ENCODE results near the gene KRT83. TPM values are rescaled to one million over a fixed set of nuclear protein-coding genes. Genes with fewer than 3 reads are reported as not detected.
"Not testable (repeated sequence)": the region's sequence is repeated elsewhere in the genome, so short reads cannot be mapped to it uniquely, and the experiment has no call there.

The KRT83 gene
- total RNA-seq, 1 experiment from 2014 or later, result 0.05 TPM

- no peak for DNase-seq (ENCODE audit: low spot score)
These were observed 12.3 kb downstream of the KRT83 start for GRCh38 chr12:52308806-52309425.

DNA sequence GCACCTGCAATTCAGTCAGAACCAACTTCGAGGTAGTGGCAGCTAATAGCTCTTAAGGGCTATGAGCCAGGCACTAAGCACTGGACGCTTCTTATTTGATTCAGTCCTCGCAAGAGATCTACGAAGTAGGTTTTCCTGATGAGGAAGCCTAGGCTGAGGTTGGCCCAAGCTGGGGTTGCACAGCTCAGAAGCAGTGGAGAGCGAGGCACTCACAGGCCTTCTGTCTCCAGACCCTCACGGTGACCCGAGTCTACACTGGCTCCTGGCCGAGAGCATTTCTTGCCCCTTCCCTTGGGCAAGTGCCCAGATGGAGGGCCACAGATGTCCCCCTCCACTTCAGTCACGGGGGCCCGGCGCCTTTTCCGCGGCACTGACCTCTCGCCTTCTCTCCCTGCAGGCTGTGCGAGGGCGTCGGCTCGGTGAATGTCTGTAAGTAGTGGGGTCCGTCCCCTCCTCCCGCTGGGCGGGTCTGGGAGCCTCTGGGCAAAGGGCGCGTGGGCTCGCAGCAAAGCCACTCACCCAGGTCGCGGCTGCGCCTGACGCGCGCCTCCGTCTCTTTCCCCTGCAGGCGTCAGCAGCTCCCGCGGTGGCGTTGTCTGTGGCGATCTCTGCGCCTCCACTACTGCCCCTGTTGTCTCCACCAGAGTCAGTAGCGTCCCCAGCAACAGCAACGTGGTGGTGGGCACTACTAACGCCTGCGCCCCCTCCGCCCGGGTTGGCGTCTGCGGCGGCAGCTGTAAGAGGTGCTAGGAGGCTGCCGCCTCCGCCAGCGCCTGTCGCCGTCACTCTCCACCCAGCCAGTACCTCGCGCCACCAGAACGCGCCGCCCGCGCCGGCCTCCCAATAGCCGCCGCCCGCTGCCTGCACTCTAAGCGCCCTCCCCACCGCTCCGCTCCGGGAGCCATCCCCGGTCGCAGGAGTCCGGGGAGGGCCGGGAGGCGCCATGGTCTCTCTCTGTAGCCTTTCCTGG is 13.1 kb downstream of the KRT83 start:
- no peak for DNase-seq (ENCODE audit: low spot score)

DNA sequence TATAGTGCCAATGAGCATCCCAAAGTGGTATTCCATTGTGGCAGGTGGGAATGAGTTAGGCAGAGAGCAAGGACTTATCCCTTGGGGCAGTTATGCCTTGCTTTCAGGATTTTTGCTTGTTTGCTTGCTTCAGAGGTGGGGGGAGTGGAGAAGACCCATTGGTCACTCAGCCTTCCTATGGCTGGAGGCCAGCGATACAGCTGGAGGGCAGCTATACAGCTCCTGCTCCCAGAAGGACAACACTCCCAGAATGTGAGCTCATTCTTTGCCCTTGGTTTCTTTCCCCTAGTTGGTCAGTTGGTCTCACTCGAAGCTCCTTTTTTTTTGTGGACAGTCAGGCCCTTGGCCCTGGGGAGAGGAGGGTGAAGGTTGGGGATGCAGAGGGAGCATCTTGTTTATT is 14.5 kb downstream of the KRT83 start:
- no peak for DNase-seq (ENCODE audit: low spot score)

- no peak for DNase-seq (ENCODE audit: low spot score)
These were observed 15.1 kb downstream of the KRT83 start for GRCh38 chr12:52305921-52306705.

- DNase-seq (ENCODE audit: low spot score), result peak; percentile 64
These were observed 16.2 kb downstream of the KRT83 start for GRCh38 chr12:52304941-52305411.

DNA sequence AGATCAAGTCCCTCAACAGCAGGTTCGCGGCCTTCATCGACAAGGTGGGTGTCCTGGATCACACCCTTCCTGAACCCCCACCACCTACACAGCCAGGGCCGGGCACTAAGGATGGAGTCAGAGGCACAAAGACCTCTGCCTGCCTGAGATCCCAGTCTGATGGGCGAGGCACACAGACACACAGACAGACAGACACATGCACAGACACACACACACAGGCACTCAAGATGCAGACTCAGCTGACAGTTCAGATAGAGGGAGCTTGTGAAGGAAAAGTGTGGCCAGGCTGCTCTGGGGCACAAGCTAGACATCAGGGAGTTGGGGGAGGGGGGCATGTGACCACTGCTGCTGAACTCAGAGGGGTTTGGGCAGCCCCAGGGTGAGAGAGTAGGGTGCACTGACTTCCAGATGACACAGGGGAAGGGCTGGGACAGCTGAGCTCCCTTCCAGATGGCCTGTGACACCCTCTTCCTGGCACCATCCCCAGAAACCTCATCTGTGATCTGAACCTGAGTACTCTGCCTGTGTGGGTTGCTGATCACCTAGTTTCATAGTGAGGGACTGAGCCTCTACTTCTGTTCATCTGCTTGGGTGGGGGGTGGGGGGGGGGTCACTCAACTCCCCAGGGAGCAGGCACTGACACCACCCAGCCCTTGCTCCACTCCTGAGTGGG is 18.8 kb downstream of the KRT83 start:
- not testable (repeated sequence) for DNase-seq (ENCODE audit: low spot score)

DNA sequence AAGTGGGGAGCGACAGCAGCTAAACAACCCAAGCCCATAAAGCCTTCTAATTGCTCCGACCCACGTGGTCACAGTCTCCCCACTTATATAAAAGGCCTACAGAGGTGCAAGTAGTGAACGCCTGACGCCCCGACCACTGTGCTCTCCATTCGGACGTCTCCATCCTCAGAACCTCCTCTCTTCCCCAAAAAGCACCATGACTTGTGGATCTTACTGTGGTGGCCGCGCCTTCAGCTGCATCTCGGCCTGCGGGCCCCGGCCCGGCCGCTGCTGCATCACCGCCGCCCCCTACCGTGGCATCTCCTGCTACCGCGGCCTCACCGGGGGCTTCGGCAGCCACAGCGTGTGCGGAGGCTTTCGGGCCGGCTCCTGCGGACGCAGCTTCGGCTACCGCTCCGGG is 19.5 kb downstream of the KRT83 start:
- not testable (repeated sequence) for DNase-seq (ENCODE audit: low spot score)

DNA sequence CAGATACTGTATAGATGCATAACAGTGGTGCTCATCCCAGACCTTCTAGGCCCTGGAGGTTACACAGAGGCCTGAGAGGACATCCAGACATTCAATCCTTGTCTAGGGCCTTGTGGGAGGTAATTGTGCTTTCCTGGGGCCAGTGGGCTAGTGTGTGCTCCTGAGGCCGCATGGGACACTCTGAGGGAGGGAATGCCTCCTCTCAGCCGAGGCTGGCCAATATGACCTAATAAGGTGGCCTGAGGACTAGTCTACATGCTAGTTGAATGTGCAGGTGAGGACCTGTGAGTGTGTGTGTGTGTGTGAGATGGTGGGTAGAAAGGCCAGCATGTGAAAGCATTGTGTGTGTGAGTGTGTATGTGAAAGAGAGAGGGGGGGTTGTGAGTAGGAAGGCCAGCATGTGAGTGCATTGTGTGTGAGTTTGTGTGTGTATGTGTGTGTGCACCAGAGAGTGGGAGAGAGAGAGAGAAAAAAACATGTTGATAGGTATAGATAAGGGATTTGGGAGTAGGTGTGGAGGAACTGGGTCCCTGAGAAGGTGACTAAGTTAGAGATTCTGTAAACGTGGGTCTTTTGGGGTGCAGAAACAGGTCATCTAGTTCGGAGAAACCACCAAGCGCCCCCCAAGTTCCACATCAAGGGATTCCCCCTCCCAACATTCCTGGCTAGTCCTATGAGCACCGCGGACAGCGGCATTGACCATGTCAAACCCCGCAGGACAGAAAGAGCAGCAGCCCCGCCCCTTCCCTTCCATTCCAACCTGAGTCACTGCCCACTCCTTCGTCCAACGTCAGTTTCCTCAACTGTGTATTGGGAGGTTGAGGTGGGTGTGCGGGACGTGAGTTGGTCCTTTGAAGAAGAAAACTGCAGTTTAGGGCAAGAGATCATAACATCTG is 20.2 kb downstream of the KRT83 start:
- DNase-seq (ENCODE audit: low spot score), result peak; percentile 30

DNA sequence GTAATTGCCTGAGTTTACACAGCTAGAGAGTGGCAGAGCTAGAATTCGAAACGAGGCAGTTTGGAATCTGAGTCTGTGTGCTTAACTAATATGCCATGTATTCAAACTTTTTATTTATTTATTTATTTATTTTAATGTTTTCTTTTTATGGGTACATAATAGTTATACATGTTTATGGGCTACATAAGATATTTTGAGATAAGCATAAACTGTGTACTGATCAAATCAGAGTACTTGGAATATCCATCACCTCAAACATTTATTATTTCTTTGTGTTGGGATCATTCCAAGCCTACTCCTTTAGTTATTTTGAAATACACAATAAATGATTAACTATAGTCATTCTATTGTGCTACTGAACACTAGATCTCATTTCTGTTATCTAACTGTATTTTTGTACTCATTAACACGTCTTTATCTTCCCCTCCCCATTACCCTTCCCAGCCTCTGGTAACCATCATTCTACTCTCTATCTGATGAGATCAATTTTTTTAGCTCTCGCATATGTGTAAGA is 22.5 kb downstream of the KRT83 start:
- no peak for DNase-seq (ENCODE audit: low spot score)

DNA sequence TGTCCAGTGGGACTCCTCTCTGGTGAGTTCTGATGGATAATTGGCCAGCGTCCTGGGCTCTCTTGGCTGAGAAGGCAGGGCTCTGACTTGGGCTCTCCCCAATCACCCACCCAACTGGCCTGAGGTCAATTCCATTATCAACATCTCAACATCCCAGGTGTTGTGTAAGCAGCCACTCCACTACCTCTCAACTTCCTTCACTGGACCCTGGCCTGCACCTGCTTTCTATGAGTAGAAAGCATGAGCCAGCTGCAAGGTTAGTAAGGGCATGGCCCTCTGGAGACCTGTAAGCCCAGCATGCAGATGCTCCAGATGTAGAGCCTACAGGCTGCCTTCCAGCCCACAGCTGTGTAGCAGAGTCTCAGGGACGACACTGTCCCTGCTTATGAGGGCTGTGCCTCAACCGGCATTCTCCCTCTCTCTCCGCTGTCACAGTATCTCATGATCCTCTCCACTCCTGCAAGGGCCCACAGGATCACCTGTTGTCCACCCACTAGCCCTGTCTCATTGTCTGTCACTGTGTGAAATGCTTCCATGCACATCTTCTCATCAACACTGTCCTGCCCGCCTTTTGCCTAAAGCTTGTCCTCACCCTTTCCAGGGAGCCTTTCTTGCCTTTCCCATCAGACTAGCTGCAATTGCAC is 24.5 kb downstream of the KRT83 start:
- DNase-seq (ENCODE audit: low spot score), result no peak

GRCh38 chr12:52295663-52296062 is 25.5 kb downstream of the KRT83 start:
- DNase-seq (ENCODE audit: low spot score), result peak; percentile 20

DNA sequence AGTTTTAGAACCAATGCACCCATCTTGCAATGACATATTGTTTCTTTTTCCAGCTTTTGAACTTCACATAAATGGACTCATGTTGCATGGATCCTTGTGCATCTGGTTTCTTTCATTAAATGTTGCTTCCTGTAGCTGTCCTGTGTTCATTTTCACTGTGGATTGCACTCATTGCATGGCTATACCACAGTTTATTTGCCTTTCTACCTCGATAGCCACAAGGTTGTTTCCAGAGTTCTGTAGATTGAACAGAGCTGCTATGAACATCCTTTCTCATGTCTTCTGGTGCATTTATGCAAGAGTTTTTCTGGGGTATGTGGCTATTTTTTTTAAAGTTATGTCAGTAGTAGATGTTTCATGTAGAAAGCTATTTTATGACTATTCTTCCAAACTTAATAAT is 26.4 kb downstream of the KRT83 start:
- DNase-seq (ENCODE audit: low spot score), result no peak

DNA sequence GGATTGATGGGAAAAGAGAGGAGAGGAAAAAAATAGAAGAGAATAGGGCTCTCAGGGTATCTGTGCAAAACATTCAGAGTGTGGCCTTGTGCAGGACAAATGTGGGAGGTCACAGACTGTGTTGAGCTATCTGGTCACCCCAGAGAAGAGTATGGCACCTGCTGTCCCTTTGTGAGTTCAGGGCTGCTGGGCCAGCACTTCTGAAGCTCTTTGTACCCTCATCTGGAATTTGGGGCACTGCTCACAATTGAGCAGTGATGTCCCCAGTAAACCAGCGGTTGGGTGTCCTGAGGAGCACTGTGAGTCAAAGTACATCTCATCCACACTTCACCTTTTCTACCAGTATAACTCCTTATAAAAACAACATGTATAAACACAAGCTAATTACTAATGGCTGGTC is 27.3 kb downstream of the KRT83 start:
- DNase-seq (ENCODE audit: low spot score), result no peak

DNA sequence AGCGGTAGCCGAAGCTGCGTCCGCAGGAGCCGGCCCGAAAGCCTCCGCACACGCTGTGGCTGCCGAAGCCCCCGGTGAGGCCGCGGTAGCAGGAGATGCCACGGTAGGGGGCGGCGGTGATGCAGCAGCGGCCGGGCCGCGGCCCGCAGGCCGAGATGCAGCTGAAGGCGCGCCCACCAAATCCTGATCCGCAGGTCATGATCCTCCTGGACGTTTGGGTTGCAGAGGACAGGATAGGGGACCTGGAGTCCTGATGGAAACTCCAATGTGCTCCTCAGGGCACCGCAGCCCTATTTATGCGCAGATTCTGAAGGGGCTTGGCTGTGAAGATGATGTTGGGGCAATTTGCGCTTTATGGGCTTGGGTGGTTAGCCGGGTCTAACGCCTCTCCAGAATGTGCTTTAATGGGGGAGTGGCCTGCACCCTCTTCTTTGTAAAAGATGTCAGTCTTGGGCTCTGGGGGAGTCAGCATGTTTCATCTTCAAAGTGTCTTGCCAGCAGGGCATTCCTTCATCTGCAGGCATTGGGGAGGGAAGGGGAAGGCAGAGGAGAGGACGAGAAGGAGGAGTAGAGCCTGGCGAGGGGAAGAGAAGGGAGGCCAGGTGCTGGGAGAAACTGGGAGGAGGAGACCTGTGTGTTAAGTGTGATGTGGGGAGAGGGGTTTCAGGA is 29.8 kb downstream of the KRT83 start, which contains the start of gene KRT81:
KRT81 (minus strand) TSS at position 268 of the 669 bp plus-strand sequence; CDS start at position 199, 69 bp downstream.
- DNase-seq (ENCODE audit: low spot score), result no peak

GRCh38 chr12:52290483-52291134 is 30.6 kb downstream of the KRT83 start:
- not testable (repeated sequence) for DNase-seq (ENCODE audit: low spot score)

DNA sequence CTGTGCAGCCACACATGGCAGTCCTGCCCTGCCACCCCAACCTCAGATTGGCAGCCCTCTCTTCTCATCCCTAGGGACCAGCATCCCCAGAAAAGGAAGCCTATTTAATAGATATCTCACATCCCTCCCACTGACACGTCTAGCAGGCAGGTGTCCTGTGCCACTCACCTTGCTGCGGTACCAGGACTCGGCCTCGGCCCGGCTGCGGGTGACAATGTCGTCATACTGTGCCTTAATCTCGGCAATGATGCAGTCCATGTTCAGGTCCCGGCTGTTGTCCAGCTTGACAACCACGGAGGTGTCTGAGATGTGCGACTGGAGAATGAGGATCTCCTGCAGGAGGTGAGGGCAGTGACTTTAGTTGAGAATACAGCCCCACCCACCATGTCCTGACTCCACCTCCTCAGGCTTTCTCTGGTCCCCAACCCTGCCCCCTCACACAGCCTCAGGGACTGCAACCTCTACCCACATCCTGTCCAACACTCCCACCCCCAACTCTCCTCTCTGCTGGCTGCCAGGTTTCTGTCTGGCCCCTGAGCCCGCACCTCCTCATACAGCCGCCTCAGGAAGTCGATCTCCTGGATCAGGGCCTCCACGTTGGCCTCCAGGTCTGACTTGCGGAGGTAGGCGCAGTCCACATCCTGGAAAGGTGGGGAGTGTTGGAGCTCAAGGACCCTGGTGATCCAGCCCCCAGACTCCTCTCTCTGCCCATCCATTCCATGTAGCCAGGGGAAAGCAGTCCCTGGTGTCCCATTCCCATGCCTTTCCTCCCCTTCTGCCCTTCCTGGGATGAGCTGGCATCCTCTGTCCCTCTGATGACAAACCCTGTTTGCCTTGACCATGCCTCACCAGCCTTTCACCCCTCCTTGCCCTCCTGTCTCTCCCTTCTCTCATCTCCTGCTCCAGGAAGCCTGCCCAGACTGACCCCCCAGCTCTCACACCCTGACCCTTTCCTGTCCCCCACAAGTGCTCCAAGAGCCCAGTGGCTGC is 33.1 kb downstream of the KRT83 start:
- peak; percentile 77 for DNase-seq (ENCODE audit: low spot score)

Measured in A172 (cell line).